NCI-H187 (cell line): ENCODE results near the gene PGGHG.
"Not testable (repeated sequence)": the region's sequence is repeated elsewhere in the genome, so short reads cannot be mapped to it uniquely, and the experiment has no call there.

Source experiments
- DNase-seq, 2 experiments: peaks; one replicate each; lab custom pipeline; 2025; lab: John Stamatoyannopoulos, UW

The PGGHG gene

GRCh38 chr11:288478-289397, at the start of gene PGGHG:
Gene PGGHG (plus strand): TSS chr11:289126. CDS start chr11:289817, 691 bp downstream.
- no peak for DNase-seq

GRCh38 chr11:240315-240714, 48.6 kb upstream of the PGGHG start:
- no peak for DNase-seq

GRCh38 chr11:241634-242033, 47.3 kb upstream of the PGGHG start:
- DNase-seq: no peak

GRCh38 chr11:244376-244775, 44.5 kb upstream of the PGGHG start:
- DNase-seq: no peak

- no peak for DNase-seq
Observed at GRCh38 chr11:249062-249461, 39.9 kb upstream of the PGGHG start.

GRCh38 chr11:250274-250673, 38.7 kb upstream of the PGGHG start:
- no peak for DNase-seq

GRCh38 chr11:250740-251299, 38.1 kb upstream of the PGGHG start:
- no peak for DNase-seq

- no peak for DNase-seq
Observed at GRCh38 chr11:251550-251949, 37.4 kb upstream of the PGGHG start.

GRCh38 chr11:252666-253065, 36.3 kb upstream of the PGGHG start:
- DNase-seq: no peak

- no peak for DNase-seq
Observed at GRCh38 chr11:253160-253885, 35.6 kb upstream of the PGGHG start.

- no peak for DNase-seq
Observed at GRCh38 chr11:253886-254270, 35.0 kb upstream of the PGGHG start.

GRCh38 chr11:255176-255575, 33.8 kb upstream of the PGGHG start:
- DNase-seq: no peak

- DNase-seq: no peak
Observed at GRCh38 chr11:255816-256215, 33.1 kb upstream of the PGGHG start.

- no peak for DNase-seq
Observed at GRCh38 chr11:256952-257737, 31.8 kb upstream of the PGGHG start.

- DNase-seq: no peak
Observed at GRCh38 chr11:257766-258493, 31.0 kb upstream of the PGGHG start.

- DNase-seq: no peak
Observed at GRCh38 chr11:259413-259812, 29.5 kb upstream of the PGGHG start.

GRCh38 chr11:261624-262023, 27.3 kb upstream of the PGGHG start:
- no peak for DNase-seq

- no peak for DNase-seq
Observed at GRCh38 chr11:266676-267439, 22.1 kb upstream of the PGGHG start.

GRCh38 chr11:267491-267994, 21.4 kb upstream of the PGGHG start:
- DNase-seq: no peak

- not testable (repeated sequence) for DNase-seq
Observed at GRCh38 chr11:268716-269145, 20.2 kb upstream of the PGGHG start.
